Neutrophil (primary cell): ENCODE data around the gene NPIPA2.
"Not testable (repeated sequence)": the region's sequence is repeated elsewhere in the genome, so short reads cannot be mapped to it uniquely, and the experiment has no call there.

Experiments
- H3K27ac ChIP-seq: fragments of 200-600 bp; sonication (generic); 2 replicates; pipeline ENCODE4 v1.5.1; 2016; ENCODE audit warnings: mild to moderate bottlenecking, moderate library complexity
- H3K27me3 ChIP-seq: fragments of 200-600 bp; sonication (generic); 2 replicates; pipeline ENCODE4 v1.6.0; 2016; ENCODE audit warnings: mild to moderate bottlenecking
- H3K36me3 ChIP-seq: fragments of 200-600 bp; sonication (generic); 2 replicates; pipeline ENCODE4 v1.5.1; 2017
- H3K4me1 ChIP-seq, 2 experiments: fragments of 200-600 bp in 1 of 2; sonication (generic) in 1 of 2; 1 replicate in 1 of 2; 2 replicates in 1 of 2; pipeline versions ENCODE4 v1.5.1 to v1.6.1; 2013 to 2016; ENCODE audit warnings: low read depth in 1 of 2, low read length in 1 of 2, mild to moderate bottlenecking in 1 of 2, moderate library complexity in 1 of 2; ENCODE audit not compliant: control insufficient read depth in 1 of 2, insufficient read depth in 1 of 2
- H3K4me3 ChIP-seq, 2 experiments: fragments of 200-600 bp in 1 of 2; sonication (generic) in 1 of 2; 1 replicate in 1 of 2; 2 replicates in 1 of 2; pipeline ENCODE4 v1.5.1; 2013 to 2016; ENCODE audit warnings: low read depth in 1 of 2, low read length in 1 of 2, mild to moderate bottlenecking in 1 of 2, moderate library complexity in 1 of 2
- H3K9me3 ChIP-seq: fragments of 200-600 bp; sonication (generic); 2 replicates; pipeline ENCODE4 v1.5.1; 2016

Gene NPIPA2

DNA sequence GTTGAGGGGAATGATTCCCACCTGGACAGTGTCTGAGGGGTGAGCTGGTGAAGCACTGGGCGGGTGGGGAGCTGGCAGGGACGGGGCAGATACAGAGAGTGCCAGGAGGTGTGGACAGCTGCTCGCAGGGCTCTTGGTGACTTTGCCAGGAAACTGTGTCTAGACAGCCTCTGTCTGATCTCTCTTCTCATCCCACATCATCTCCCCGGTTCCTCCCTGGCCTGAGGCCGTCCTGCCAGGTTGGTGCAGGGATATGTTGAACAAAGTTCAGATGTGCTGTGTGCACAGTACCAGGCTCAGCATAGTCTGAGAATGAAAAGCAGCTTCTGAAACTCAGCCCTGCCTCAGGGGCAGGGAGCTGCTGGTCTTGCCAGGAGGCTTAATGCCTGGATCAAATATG is 47.2 kb downstream of the NPIPA2 start:
- H3K4me3 ChIP-seq, H3K36me3 ChIP-seq, H3K27me3 ChIP-seq, H3K4me1 ChIP-seq, H3K9me3 ChIP-seq, H3K27ac ChIP-seq: not testable (repeated sequence)

DNA sequence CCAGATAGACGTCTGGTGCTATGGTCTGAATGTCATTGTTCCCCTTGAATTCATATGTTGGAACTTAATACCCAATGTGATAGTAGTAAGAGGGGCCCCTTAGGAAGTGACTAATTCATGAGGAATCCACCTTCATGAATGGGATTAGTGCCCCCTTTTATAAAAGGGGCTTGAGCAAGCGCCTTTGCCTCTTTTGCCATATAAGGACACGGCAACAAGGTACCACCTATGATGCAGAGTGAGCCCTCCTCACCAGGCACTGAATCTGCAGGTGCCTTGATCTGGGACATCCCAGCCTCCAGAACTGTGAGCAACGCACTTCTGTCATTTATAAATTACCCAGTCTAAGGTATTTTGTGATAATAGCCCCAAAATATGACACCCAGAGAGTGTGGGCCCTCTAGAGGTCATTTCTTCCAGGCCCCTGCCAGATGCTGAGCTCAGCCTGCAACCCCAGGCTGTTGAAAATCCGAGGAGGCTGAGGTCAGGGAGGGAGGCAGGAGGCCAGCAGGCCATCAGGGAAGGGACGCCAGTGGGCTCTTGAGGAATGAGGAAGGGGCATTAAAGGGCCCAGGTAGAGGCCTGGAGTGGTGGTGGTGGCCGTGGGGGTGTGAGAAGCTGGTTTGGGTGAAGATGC is 48.1 kb downstream of the NPIPA2 start:
- not testable (repeated sequence) for H3K27me3 ChIP-seq, H3K27ac ChIP-seq, H3K36me3 ChIP-seq, H3K4me1 ChIP-seq, H3K4me3 ChIP-seq, H3K9me3 ChIP-seq

DNA sequence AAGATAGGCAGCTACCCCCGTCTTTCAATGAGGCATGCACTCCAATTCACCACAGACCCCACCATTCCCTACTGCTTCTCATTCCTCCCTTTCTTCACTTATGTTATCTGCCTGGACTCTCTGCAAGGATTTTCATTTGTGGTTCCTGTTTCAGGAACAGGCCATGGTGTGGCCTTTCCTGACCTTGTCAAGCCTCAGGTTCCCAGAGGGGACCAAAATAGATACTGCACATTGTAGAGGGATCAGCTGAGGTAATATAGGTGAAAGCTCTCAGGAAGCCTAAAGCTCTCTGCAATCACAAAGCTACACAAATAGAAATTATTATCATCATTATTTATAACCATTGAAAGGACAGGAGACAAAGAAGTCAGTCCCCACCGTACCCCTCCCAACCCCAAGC is 50.6 kb downstream of the NPIPA2 start:
- not testable (repeated sequence) for H3K27me3 ChIP-seq, H3K36me3 ChIP-seq, H3K9me3 ChIP-seq, H3K4me3 ChIP-seq, H3K27ac ChIP-seq, H3K4me1 ChIP-seq

DNA sequence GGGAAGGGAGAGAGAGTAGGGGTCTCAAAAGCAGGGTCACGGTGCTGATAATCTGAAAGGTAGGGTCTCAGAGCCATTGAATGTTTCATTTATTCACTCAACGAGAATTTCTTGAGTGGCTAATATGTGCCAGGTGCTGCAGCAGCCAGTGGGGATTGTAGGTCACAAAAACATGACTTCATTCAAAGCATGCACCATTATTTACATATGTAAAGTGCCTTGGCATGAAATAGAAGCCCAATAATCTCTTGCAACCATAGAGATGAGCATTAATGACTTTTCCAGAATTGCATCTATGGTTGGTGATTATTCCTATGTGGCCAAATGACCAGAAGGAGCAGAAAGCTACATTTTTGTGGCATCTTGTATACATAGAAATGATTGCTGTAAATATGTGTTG is 55.2 kb downstream of the NPIPA2 start:
- H3K4me1 ChIP-seq, H3K27me3 ChIP-seq, H3K4me3 ChIP-seq, H3K36me3 ChIP-seq, H3K27ac ChIP-seq, H3K9me3 ChIP-seq: not testable (repeated sequence)

DNA sequence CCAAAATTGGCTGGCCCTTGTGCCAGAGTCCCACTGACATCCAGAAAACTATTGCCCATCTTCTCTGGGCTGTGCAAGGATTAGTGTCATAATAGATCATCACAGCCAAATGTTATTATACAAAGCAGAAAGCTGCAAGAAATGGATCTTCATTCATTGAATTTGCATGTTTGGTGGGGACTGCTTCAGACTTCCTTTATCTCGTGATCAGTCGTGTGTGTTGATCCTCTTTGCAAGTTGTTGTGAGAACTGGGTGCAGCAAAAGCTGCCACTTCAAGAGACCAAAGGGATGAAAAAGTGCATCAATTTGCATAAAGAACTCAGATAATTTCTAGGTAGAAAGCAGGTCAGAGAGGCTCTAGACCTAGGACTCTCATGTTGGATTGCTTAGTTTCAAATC is 61.2 kb downstream of the NPIPA2 start:
- not testable (repeated sequence) for H3K4me3 ChIP-seq, H3K9me3 ChIP-seq, H3K36me3 ChIP-seq, H3K4me1 ChIP-seq, H3K27me3 ChIP-seq, H3K27ac ChIP-seq

DNA sequence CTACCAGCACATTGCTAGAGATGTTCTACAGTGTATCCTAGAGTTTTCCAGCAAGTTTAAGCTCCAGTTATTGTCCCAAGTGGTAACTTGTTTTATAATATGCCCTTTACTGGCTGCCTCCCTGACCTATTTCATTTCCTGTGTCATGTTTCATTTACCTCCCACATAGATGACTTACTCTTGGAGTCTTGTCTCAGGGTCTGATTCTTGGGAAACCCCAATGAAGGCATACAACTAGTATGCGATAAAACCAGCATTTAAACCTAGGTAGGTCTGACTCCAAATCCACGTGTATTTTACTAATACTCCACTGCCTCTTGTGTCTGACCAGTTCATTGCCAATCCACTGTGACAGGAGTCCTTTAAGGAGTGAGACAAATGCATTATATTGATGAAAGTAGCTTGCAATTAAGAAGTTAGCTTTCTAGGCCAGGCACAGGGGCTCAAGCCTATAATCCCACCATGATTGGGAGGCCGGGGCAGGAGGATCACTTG is 64.9 kb downstream of the NPIPA2 start:
- H3K27ac ChIP-seq, H3K36me3 ChIP-seq, H3K4me3 ChIP-seq, H3K9me3 ChIP-seq, H3K27me3 ChIP-seq, H3K4me1 ChIP-seq: not testable (repeated sequence)

DNA sequence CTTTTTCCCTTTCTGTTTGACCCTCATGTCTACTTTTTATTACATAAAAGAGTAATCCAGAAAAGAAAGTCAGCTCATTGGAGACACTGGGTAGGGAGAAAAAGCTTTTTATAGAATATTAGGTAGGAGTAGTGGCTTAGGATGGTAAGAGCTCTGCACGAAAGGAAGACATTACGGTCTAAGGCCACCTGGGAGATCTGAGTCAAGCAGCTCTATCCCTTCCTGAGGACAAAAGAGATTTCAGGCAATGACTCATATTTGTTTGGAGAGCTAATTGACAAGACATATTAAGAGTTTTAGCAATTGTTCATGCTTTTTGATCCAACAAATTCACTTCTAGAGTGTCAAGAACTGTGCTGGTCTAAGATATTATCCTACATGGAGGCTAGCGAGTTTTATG is 71.6 kb downstream of the NPIPA2 start:
- not testable (repeated sequence) for H3K4me1 ChIP-seq, H3K27ac ChIP-seq, H3K27me3 ChIP-seq, H3K36me3 ChIP-seq, H3K9me3 ChIP-seq, H3K4me3 ChIP-seq
